PC-9 (cell line): ENCODE results near the gene MMP17.

Experiments used
- EZH2 ChIP-seq: fragments of 200-600 bp; sonication (generic); IDR thresholded peaks from 2 replicates; pipeline ENCODE4 v1.8.0; 2017; ENCODE audit warnings: antibody characterized with exemption, low read depth
- TF ChIP-seq, protein P1 (sequence below): fragments of 200-600 bp; sonication (generic); conservative IDR thresholded peaks from 2 replicates; pipeline ENCODE4 v1.6.1; 2017; ENCODE audit warnings: mixed run types, antibody characterized with exemption, mild to moderate bottlenecking, moderate library complexity

DNA sequence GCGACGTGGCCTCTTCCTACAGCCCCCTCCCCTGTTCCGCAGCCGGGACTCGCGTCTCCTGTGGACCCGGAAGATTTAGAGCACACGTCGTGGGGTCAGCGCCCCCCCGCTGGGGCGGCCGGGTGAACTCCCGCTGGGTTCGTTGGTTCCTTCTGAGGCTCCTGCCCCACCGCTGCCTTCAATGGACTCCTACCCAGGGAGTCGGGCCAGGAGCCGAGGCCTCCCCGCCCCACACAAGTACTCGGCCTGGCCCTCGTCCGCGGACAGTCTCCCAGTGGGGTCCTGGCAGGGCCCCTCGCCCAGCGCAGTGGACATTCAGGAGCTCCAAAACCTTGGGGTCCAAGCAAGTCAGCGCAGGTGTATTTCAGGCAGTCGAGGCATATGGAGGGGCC is 1.2 kb downstream of the MMP17 start:
- TF ChIP-seq, protein P1, sequence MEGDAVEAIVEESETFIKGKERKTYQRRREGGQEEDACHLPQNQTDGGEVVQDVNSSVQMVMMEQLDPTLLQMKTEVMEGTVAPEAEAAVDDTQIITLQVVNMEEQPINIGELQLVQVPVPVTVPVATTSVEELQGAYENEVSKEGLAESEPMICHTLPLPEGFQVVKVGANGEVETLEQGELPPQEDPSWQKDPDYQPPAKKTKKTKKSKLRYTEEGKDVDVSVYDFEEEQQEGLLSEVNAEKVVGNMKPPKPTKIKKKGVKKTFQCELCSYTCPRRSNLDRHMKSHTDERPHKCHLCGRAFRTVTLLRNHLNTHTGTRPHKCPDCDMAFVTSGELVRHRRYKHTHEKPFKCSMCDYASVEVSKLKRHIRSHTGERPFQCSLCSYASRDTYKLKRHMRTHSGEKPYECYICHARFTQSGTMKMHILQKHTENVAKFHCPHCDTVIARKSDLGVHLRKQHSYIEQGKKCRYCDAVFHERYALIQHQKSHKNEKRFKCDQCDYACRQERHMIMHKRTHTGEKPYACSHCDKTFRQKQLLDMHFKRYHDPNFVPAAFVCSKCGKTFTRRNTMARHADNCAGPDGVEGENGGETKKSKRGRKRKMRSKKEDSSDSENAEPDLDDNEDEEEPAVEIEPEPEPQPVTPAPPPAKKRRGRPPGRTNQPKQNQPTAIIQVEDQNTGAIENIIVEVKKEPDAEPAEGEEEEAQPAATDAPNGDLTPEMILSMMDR = no peak
- TF ChIP-seq EZH2 = no peak
